HL-60/S4 treated with retinoic acid at 250 ng/mL for 4 days and 3 days (cell line): ENCODE measurements around the gene MAP7D1.

ENCODE experiments used
- in situ Hi-C: fragments of 300-500 bp; cut with MboI; formaldehyde crosslinking; loops from 2 replicates; pipeline ENCODE4 v1.7.0; 2022; ENCODE audit warnings: low sequenced_read_pairs

Gene MAP7D1

GRCh38 chr1:36126005-36126716, 29.8 kb upstream of the MAP7D1 start:
- in situ Hi-C loops, result no loop called here

- in situ Hi-C loops, result no loop called here
Measured at GRCh38 chr1:36126797-36127500, 29.0 kb upstream of the MAP7D1 start.

GRCh38 chr1:36128126-36128904, 27.6 kb upstream of the MAP7D1 start:
- in situ Hi-C loops, result no loop called here

GRCh38 chr1:36128905-36129206, 27.1 kb upstream of the MAP7D1 start:
- in situ Hi-C loops, result no loop called here

GRCh38 chr1:36132029-36132428, 23.9 kb upstream of the MAP7D1 start:
- in situ Hi-C loops, result no loop called here

GRCh38 chr1:36133484-36133883, 22.5 kb upstream of the MAP7D1 start:
- in situ Hi-C loops, result no loop called here

- in situ Hi-C loops, result no loop called here
Measured at GRCh38 chr1:36134031-36134430, 21.9 kb upstream of the MAP7D1 start.

GRCh38 chr1:36134505-36135329, 21.2 kb upstream of the MAP7D1 start:
- in situ Hi-C loops, result no loop called here

- in situ Hi-C loops, result no loop called here
Measured at GRCh38 chr1:36135330-36135667, 20.7 kb upstream of the MAP7D1 start.

- in situ Hi-C loops, result no loop called here
Measured at GRCh38 chr1:36135796-36136195, 20.2 kb upstream of the MAP7D1 start.

GRCh38 chr1:36136535-36136934, 19.4 kb upstream of the MAP7D1 start:
- in situ Hi-C loops, result no loop called here

GRCh38 chr1:36137226-36137625, 18.7 kb upstream of the MAP7D1 start:
- in situ Hi-C loops, result no loop called here

GRCh38 chr1:36137776-36138175, 18.2 kb upstream of the MAP7D1 start:
- in situ Hi-C loops, result no loop called here

- in situ Hi-C loops, result no loop called here
Measured at GRCh38 chr1:36139521-36139920, 16.4 kb upstream of the MAP7D1 start.

GRCh38 chr1:36142121-36142520, 13.8 kb upstream of the MAP7D1 start:
- in situ Hi-C loops, result no loop called here

- in situ Hi-C loops, result no loop called here
Measured at GRCh38 chr1:36143424-36143823, 12.5 kb upstream of the MAP7D1 start.

GRCh38 chr1:36144413-36144812, 11.5 kb upstream of the MAP7D1 start:
- in situ Hi-C loops, result no loop called here

- in situ Hi-C loops, result no loop called here
Measured at GRCh38 chr1:36148821-36149236, 7.1 kb upstream of the MAP7D1 start.

- in situ Hi-C loops, result no loop called here
Measured at GRCh38 chr1:36149237-36149972, 6.6 kb upstream of the MAP7D1 start, which contains the start of gene TRAPPC3. TRAPPC3 (minus strand) TSS chr1:36149486; CDS start chr1:36149378, 108 bp downstream.

GRCh38 chr1:36149973-36150295, 6.0 kb upstream of the MAP7D1 start:
- in situ Hi-C loops, result no loop called here
